ENCODE measurements around the gene TMEM115. TPM values are rescaled to one million over a fixed set of nuclear protein-coding genes. Genes with fewer than 3 reads are reported as not detected.
A peak's percentile ranks its signal among the peaks of the same experiment; 100 is the strongest.

The TMEM115 gene
- total and polyA plus RNA-seq, 2 of the 4 experiments (the other 2 are of a cell fraction) = 35.3 to 47.3 TPM

DNA sequence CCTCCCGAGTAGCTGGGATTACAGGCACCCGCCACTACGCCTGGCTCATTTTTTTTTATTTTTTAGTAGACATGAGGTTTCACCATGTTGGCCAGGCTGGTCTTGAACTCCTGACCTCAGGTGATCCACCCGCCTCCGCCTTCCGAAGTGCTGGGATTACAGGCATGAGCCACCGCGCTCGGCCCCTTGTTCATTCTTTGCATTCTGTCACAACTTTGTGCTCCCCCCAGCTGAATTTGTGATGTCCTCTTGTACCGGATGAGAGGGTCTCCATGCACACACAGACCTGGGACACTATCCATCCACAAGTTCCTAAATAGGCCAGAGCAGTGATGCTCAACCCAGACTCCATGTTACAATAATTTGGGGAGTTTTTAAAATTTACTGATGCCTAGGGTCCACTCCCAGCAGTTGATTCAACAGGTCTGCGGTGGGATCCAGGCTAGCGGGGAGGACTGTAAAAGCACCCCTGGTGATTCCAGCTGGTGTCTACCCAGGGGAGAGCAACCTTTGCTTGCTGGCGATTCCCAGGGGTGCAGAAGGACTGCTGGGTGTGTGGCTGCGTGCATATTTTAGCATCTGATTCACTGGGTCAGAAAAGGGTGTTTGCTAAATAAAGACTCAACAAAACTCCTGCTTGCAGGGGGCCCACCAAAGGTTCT is 19.7 kb downstream of the TMEM115 start:
- Histone ChIP-seq H3K4ac (ENCODE audit: low read depth, low read length) (peak overlapping the region; percentile 39), H4K5ac (ENCODE audit: low read depth, low read length) (no peak overlapping the region), H2AK5ac (ENCODE audit: low read depth, low read length) (peak overlapping the region; percentile 24; the same call in 1 of the 2 replicates), H3K27me3 (ENCODE audit: control insufficient read depth, insufficient read depth, low read length) (no peaks in the 10 kb centered on the region), H3K14ac (replicated peaks; ENCODE audit: low read depth, low read length) (peak overlapping the region; percentile 65), H3K4me1 (ENCODE audit: control insufficient read depth, insufficient read depth, low read length) (peaks cover 24% of the 10 kb centered on the region), H2AFZ (replicated peaks; ENCODE audit: low read length, poor library complexity) (peak overlapping the region; percentile 94), H3K36me3 (ENCODE audit: control insufficient read depth, insufficient read depth, low read length) (no peaks in the 10 kb centered on the region; the same call in 1 of the 2 replicates), H4K8ac (ENCODE audit: low read depth in 2 of 2, low read length in 2 of 2) (peak overlapping the region; percentile 59 to 97), H3K56ac (ENCODE audit: extremely low read depth, insufficient read depth, low read length) (peak overlapping the region; percentile 4; the same call in 1 of the 2 replicates), H3K27ac (ENCODE audit: insufficient read depth, low read length) (no peak overlapping the region), H4K91ac (ENCODE audit: insufficient read depth, low read depth, low read length) (peak overlapping the region; percentile 73), H3K4me2 (ENCODE audit: low read depth, low read length) (peak overlapping the region; percentile 79), H4K20me1 (ENCODE audit: insufficient read depth, low read length) (peaks cover 22% of the 10 kb centered on the region), H3K9me3 (ENCODE audit: control insufficient read depth, insufficient read depth, low read length) (no peaks in the 10 kb centered on the region), H2AK9ac (replicated peaks; ENCODE audit: low read depth, low read length, poor library complexity) (peak overlapping the region; percentile 12), H2BK15ac (ENCODE audit: low read depth, low read length) (peak overlapping the region; percentile 58; the same call in 1 of the 3 replicates), H3K9me1 (ENCODE audit: insufficient read depth, low read length) (peaks cover 17% of the 10 kb centered on the region), H3K4me3 (ENCODE audit: insufficient read depth, low read depth, low read length) (peak overlapping the region; percentile 43; the same call in 1 of the 2 replicates), H2BK20ac (ENCODE audit: low read depth, low read length) (peak overlapping the region; percentile 21; the same call in 1 of the 2 replicates), H3K9ac (ENCODE audit: low read depth, low read length) (peak overlapping the region; percentile 69; the same call in 1 of the 2 replicates), H3K18ac (ENCODE audit: low read depth, low read length) (no peak overlapping the region), H3K79me1 (ENCODE audit: low read depth in 1 of 2, low read length in 2 of 2) (peaks cover 15 to 43% of the 10 kb centered on the region in 2 experiments; a peak in 3 of 4 replicates), H2BK5ac (ENCODE audit: low read depth, low read length, poor library complexity, severe bottlenecking) (peak overlapping the region; percentile 82), H2BK120ac (ENCODE audit: low read depth, low read length) (peak overlapping the region; percentile 58), H3K23ac (ENCODE audit: low read depth, low read length) (peak overlapping the region; percentile 34)
- ChIA-PET CTCF (no interaction called here), POLR2A (ENCODE audit: unreplicated experiment) (no interaction called here)
- dilution Hi-C loops (cut with HindIII; ENCODE audit: low sequenced_read_pairs, unreplicated experiment) = no loop called here
- intact Hi-C loops (cut with micrococcal nuclease) = no loop called here
- 97% methylated on average over 5 of the region's 14 CpGs; no CpG with 5 or more reads in 1 of the 2 experiments for WGBS, 2 experiments (ENCODE audit: extremely low coverage in 2 of 2, insufficient read length in 1 of 2)
- in situ Hi-C loops (cut with MboI; ENCODE audit: low sequenced_read_pairs) = loop anchor here (25.0 kb wide), 3 partner anchors 1048 to 1823 kb away; partner anchors contain the start of genes ABHD14B, GPR62, MANF and PCBP4
- no TSS peak for BruUV-seq (replicated peaks)
- peak; percentile 45 for DNase-seq
- ATAC-seq (ENCODE audit: low read depth) = no peak
- TF ChIP-seq CEBPB (IDR thresholded peaks at IDR 0.05; ENCODE audit: low read depth, low read length) = no peak
- no peak for TF ChIP-seq MAZ (IDR thresholded peaks at IDR 0.05; ENCODE audit: borderline replicate concordance, low read depth, low read length)
- no peak for TF ChIP-seq FOS (IDR thresholded peaks at IDR 0.05; ENCODE audit: low read depth, low read length)
- TF ChIP-seq, protein P1, sequence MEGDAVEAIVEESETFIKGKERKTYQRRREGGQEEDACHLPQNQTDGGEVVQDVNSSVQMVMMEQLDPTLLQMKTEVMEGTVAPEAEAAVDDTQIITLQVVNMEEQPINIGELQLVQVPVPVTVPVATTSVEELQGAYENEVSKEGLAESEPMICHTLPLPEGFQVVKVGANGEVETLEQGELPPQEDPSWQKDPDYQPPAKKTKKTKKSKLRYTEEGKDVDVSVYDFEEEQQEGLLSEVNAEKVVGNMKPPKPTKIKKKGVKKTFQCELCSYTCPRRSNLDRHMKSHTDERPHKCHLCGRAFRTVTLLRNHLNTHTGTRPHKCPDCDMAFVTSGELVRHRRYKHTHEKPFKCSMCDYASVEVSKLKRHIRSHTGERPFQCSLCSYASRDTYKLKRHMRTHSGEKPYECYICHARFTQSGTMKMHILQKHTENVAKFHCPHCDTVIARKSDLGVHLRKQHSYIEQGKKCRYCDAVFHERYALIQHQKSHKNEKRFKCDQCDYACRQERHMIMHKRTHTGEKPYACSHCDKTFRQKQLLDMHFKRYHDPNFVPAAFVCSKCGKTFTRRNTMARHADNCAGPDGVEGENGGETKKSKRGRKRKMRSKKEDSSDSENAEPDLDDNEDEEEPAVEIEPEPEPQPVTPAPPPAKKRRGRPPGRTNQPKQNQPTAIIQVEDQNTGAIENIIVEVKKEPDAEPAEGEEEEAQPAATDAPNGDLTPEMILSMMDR (conservative IDR thresholded peaks at IDR 0.05; ENCODE audit: low read depth, low read length) = no peak
- TF ChIP-seq SMC3 (IDR thresholded peaks at IDR 0.05; ENCODE audit: low read depth, low read length) = no peak
- TF ChIP-seq RAD21 (IDR thresholded peaks at IDR 0.05; ENCODE audit: low read length) = no peak
- no peak for TF ChIP-seq RFX5 (IDR thresholded peaks at IDR 0.05; ENCODE audit: low read depth, low read length)
- TF ChIP-seq MXI1 (IDR thresholded peaks at IDR 0.05; ENCODE audit: borderline replicate concordance, low read depth, low read length) = no peak
- no peak for TF ChIP-seq CHD1 (IDR thresholded peaks at IDR 0.05; ENCODE audit: low read depth, low read length)
- TF ChIP-seq, protein P2, sequence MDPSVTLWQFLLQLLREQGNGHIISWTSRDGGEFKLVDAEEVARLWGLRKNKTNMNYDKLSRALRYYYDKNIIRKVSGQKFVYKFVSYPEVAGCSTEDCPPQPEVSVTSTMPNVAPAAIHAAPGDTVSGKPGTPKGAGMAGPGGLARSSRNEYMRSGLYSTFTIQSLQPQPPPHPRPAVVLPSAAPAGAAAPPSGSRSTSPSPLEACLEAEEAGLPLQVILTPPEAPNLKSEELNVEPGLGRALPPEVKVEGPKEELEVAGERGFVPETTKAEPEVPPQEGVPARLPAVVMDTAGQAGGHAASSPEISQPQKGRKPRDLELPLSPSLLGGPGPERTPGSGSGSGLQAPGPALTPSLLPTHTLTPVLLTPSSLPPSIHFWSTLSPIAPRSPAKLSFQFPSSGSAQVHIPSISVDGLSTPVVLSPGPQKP (IDR thresholded peaks at IDR 0.05; ENCODE audit: borderline replicate concordance, low read depth, low read length) = no peak
- no peak for TF ChIP-seq POLR2A (IDR thresholded peaks at IDR 0.05; ENCODE audit: low read depth, low read length)
- TF ChIP-seq, protein P3, sequence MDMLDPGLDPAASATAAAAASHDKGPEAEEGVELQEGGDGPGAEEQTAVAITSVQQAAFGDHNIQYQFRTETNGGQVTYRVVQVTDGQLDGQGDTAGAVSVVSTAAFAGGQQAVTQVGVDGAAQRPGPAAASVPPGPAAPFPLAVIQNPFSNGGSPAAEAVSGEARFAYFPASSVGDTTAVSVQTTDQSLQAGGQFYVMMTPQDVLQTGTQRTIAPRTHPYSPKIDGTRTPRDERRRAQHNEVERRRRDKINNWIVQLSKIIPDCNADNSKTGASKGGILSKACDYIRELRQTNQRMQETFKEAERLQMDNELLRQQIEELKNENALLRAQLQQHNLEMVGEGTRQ (IDR thresholded peaks at IDR 0.05; ENCODE audit: low read depth, low read length) = no peak
- TF ChIP-seq MAFK (IDR thresholded peaks at IDR 0.05; ENCODE audit: low read depth, low read length) = no peak
- TF ChIP-seq RCOR1 (IDR thresholded peaks at IDR 0.05; ENCODE audit: insufficient replicate concordance, low read length) = no peak
- no peak for TF ChIP-seq BHLHE40 (IDR thresholded peaks at IDR 0.05; ENCODE audit: low read depth, low read length)
